Fibroblast of villous mesenchyme (primary cell): Measurements from ENCODE around the gene ANKRD61. TPM values are rescaled to one million over a fixed set of nuclear protein-coding genes. Genes with fewer than 3 reads are reported as not detected.

Experiments
- DNase-seq: peaks from one replicate; pipeline ENCODE4 v3.0.0-alpha.2; 2010; ENCODE audit warnings: low read depth
- H3K4me3 ChIP-seq: 2 replicates; pipeline ENCODE4 v1.5.1; 2011; ENCODE audit warnings: low read depth, mild to moderate bottlenecking, low read length
- CTCF ChIP-seq: IDR thresholded peaks from 2 replicates; pipeline ENCODE4 v1.5.1; 2012; ENCODE audit warnings: low read depth, mild to moderate bottlenecking, low read length; ENCODE audit not compliant: insufficient read depth
- total RNA-seq: library from RNA; depleted of rRNA; stranded (reverse); fragments of >200 nt; gene quantifications from 2 replicates; pipeline ENCODE4 v1.2.3, GENCODE V29; 2012

Gene ANKRD61
- total RNA-seq, 1 donor: not detected

- peak; percentile 26 for DNase-seq
- no peak overlapping the region for H3K4me3 ChIP-seq
- peak; percentile 32 for TF ChIP-seq CTCF
Observed at GRCh38 chr7:6026011-6026819, 5.0 kb upstream of the ANKRD61 start.

DNA sequence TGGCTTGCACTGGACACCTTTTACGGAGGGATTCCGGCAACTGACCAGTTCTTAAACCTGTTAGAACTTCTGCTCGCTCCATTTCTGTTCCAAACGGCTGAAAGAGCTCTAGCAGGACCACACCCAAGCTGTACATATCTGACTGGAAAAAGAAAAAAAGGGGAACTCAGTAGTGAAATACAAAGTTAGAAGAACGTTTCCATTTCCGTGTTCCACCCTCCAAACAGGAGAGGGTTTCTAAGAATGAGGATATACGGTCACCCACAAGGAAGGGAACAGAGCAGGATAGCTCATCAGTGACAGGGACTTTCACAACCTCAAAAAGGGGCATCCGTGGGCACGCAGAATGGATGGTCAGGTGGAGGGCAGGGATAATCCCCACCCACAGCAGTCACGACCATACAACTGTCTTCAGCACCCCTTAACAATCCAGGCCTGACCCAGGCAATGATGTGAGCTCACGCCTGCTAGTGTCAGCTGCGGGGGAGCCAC, 4.3 kb upstream of the ANKRD61 start:
- DNase-seq: no peak
- TF ChIP-seq CTCF: no peak
- no peak overlapping the region for H3K4me3 ChIP-seq

GRCh38 chr7:6027806-6028365, 3.3 kb upstream of the ANKRD61 start:
- no peak for TF ChIP-seq CTCF
- no peak overlapping the region for H3K4me3 ChIP-seq
- DNase-seq: no peak

DNA sequence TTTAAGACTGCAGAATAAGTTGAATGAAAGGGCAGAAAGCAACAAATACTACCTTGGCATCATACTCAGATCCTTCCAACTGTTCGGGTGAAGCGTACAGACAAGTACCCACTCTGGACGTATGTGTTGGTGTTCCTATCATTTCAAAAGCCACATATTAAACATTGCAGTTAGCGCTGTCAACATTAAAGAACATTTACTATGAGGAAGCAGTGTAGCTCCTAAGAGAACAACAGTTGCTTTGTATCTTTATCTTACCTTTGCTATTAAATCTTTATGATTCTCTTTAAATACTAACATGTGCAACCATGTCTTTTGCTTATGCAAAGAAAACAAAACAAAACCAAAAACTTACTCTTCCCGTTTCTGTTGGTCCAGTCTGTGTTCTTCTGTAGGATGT, 2.6 kb upstream of the ANKRD61 start:
- DNase-seq: no peak
- no peak overlapping the region for H3K4me3 ChIP-seq
- no peak for TF ChIP-seq CTCF

DNA sequence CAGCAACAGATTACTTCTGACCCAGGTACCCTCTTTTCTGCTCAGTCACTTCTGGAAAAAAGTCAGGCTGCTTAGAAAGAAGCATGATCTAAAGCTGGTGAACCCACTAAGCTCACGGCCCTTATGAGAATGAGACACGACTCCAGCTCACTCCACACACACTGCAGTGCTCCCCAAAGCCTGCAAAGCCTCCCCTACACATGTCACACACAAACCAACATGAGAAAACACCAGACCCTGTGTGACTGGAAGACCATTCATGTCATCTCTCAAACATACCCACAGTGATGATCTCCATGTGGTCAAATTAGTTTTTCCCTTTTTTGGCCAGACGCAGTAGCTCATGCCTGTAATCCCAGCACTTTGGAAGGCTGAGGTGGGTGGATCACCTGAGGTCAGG, 391 bp downstream of the ANKRD61 start:
- no peak for DNase-seq
- no peak for TF ChIP-seq CTCF

DNA sequence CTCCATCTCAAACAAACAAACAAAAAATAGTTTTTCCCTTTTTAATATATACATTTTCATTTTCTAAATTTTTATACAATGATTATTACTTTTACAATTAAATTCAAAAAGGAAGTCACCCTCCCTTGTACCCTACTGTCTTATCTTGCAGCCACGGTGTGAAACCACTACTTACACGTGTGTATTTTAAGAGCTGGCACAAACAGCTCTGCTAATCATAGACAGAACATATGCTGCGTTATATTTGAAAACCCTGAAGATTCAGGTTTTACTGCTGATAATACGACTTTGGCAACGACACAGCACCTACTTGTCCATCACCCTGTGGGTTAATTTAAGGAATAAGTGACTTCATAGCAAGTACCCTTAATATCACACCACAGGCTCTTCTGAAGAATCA, 991 bp downstream of the ANKRD61 start:
- DNase-seq: no peak
- TF ChIP-seq CTCF: no peak
- H3K4me3 ChIP-seq: no peak overlapping the region

More for the DNA sequence above, 391 bp downstream of the ANKRD61 start:
- H3K4me3 ChIP-seq: no peak overlapping the region
